Fibroblast of lung (primary cell): ENCODE results near the gene VWC2L. TPM values are rescaled to one million over a fixed set of nuclear protein-coding genes. Genes with fewer than 3 reads are reported as not detected.

Experiments
- DNase-seq, 2 donors: peaks; one replicate each; pipeline versions ENCODE4 v3.0.0 to v3.0.0-alpha.2; 2010; ENCODE audit warnings: low read depth in 2 of 2
- H2AFZ ChIP-seq: 2 replicates; pipeline ENCODE4 v1.5.1; 2012; ENCODE audit warnings: low read length, control low read depth, inconsistent platforms
- H3K27ac ChIP-seq: 2 replicates; pipeline ENCODE4 v1.5.1; 2011; ENCODE audit warnings: low read length, control low read depth; ENCODE audit not compliant: insufficient read depth
- H3K27me3 ChIP-seq: 2 replicates; pipeline ENCODE4 v1.5.1; 2011; ENCODE audit warnings: mild to moderate bottlenecking, low read length; ENCODE audit not compliant: control insufficient read depth, insufficient read depth
- H3K36me3 ChIP-seq: 2 replicates; pipeline ENCODE4 v1.5.1; 2011; ENCODE audit warnings: low read length; ENCODE audit not compliant: control insufficient read depth, insufficient read depth
- H3K4me1 ChIP-seq: 2 replicates; pipeline ENCODE4 v1.5.1; 2011; ENCODE audit warnings: low read length; ENCODE audit not compliant: control insufficient read depth, insufficient read depth; ENCODE audit errors: extremely low read depth
- H3K4me2 ChIP-seq: 2 replicates; pipeline ENCODE4 v1.5.1; 2011; ENCODE audit warnings: low read length, control low read depth; ENCODE audit not compliant: insufficient read depth; ENCODE audit errors: extremely low read depth
- H3K4me3 ChIP-seq, 4 experiments: fragments of 200-600 bp in 1 of 4; sonication (generic) in 1 of 4; replicated peaks in 1 of 4; 2 replicates each; pipeline ENCODE4 v1.5.1; 2011 to 2016; ENCODE audit warnings: low read length in 4 of 4, low read depth in 3 of 4, mild to moderate bottlenecking in 3 of 4, control low read depth in 2 of 4, inconsistent platforms in 1 of 4, mixed read lengths in 1 of 4; ENCODE audit not compliant: insufficient read depth in 1 of 4; ENCODE audit errors: control extremely low read depth in 1 of 4
- H3K79me2 ChIP-seq: 2 replicates; pipeline ENCODE4 v1.5.1; 2012; ENCODE audit warnings: mild to moderate bottlenecking, low read length, inconsistent platforms; ENCODE audit not compliant: control insufficient read depth, insufficient read depth
- H3K9ac ChIP-seq: 2 replicates; pipeline ENCODE4 v1.5.1; 2011; ENCODE audit warnings: mild to moderate bottlenecking, low read length, control low read depth; ENCODE audit not compliant: insufficient read depth
- H3K9me3 ChIP-seq: 2 replicates; pipeline ENCODE4 v1.5.1; 2012; ENCODE audit warnings: low read depth, low read length; ENCODE audit not compliant: control insufficient read depth, insufficient read depth
- H4K20me1 ChIP-seq: 2 replicates; pipeline ENCODE4 v1.5.1; 2011; ENCODE audit warnings: low read length; ENCODE audit not compliant: control insufficient read depth, insufficient read depth; ENCODE audit errors: extremely low read depth
- CTCF ChIP-seq, 2 donors: IDR thresholded peaks in 1 of 2; conservative IDR thresholded peaks in 1 of 2; 1 replicate in 1 of 2; 2 replicates in 1 of 2; pipeline ENCODE4 v1.5.1; 2011 to 2012; ENCODE audit warnings: low read length in 2 of 2, control low read depth in 1 of 2, inconsistent platforms in 1 of 2, low read depth in 1 of 2, mild to moderate bottlenecking in 1 of 2
- EZH2 ChIP-seq: IDR thresholded peaks from 2 replicates; pipeline ENCODE4 v1.5.1; 2012; ENCODE audit warnings: low read length, control low read depth, mild to moderate bottlenecking; ENCODE audit errors: missing control alignments
- polyA plus RNA-seq, 2 donors: library from polyadenylated mRNA; depleted of rRNA in 1 of 2; stranded (reverse) in 1 of 2; unstranded in 1 of 2; fragments of >200 nt; gene quantifications; 2 replicates each; pipeline ENCODE4 v1.2.1, GENCODE V29; 2011 to 2012; ENCODE audit warnings: missing spikeins in 1 of 2
- total RNA-seq: library from RNA; depleted of rRNA; stranded (reverse); fragments of >200 nt; gene quantifications from 2 replicates; pipeline ENCODE4 v1.2.1, GENCODE V29; 2014

Gene VWC2L
- total and polyA plus RNA-seq, 2 donors (not counting 1 experiment from before 2014, with no cell fraction given) = not detected

GRCh38 chr2:214489702-214490101, 78.8 kb downstream of the VWC2L start:
- no peaks in the 10 kb centered on the region for H3K27me3 ChIP-seq
- no peak for DNase-seq
- H2AFZ ChIP-seq = no peak overlapping the region
- H3K4me1 ChIP-seq = no peaks in the 10 kb centered on the region
- TF ChIP-seq EZH2 (no peak), CTCF (conservative IDR thresholded peaks at IDR 0.05 in 1 of 2, IDR thresholded peaks at IDR 0.05 in 1 of 2; ENCODE audit: low read depth in 1 of 2, low read length in 2 of 2) (no peak)
- no peaks in the 10 kb centered on the region for H3K36me3 ChIP-seq
- H3K9me3 ChIP-seq = no peaks in the 10 kb centered on the region
- no peak overlapping the region for H3K27ac ChIP-seq
- no peaks in the 10 kb centered on the region for H3K79me2 ChIP-seq
- H3K9ac ChIP-seq = no peak overlapping the region
- no peaks in the 10 kb centered on the region for H4K20me1 ChIP-seq
- H3K4me2 ChIP-seq = no peak overlapping the region
- no peak overlapping the region for H3K4me3 ChIP-seq

GRCh38 chr2:214492152-214492551, 81.3 kb downstream of the VWC2L start:
- Histone ChIP-seq H2AFZ (no peak overlapping the region), H3K9me3 (no peaks in the 10 kb centered on the region), H3K27ac (no peak overlapping the region), H4K20me1 (no peaks in the 10 kb centered on the region), H3K4me3 (no peak overlapping the region), H3K27me3 (no peaks in the 10 kb centered on the region), H3K79me2 (no peaks in the 10 kb centered on the region), H3K36me3 (no peaks in the 10 kb centered on the region), H3K9ac (no peak overlapping the region), H3K4me2 (no peak overlapping the region), H3K4me1 (no peaks in the 10 kb centered on the region)
- no peak for DNase-seq
- TF ChIP-seq EZH2 = no peak
- TF ChIP-seq CTCF (conservative IDR thresholded peaks at IDR 0.05 in 1 of 2, IDR thresholded peaks at IDR 0.05 in 1 of 2; ENCODE audit: low read depth in 1 of 2, low read length in 2 of 2) = no peak

GRCh38 chr2:214492608-214493007, 81.8 kb downstream of the VWC2L start:
- no peak for DNase-seq
- H3K36me3 ChIP-seq = no peaks in the 10 kb centered on the region
- H3K27me3 ChIP-seq = no peaks in the 10 kb centered on the region

More at GRCh38 chr2:214492608-214493007, 81.8 kb downstream of the VWC2L start:
- no peaks in the 10 kb centered on the region for H4K20me1 ChIP-seq
- H3K4me1 ChIP-seq = no peaks in the 10 kb centered on the region
- TF ChIP-seq CTCF (conservative IDR thresholded peaks at IDR 0.05 in 1 of 2, IDR thresholded peaks at IDR 0.05 in 1 of 2; ENCODE audit: low read depth in 1 of 2, low read length in 2 of 2) (no peak), EZH2 (no peak)
- H3K9ac ChIP-seq = no peak overlapping the region
- no peaks in the 10 kb centered on the region for H3K79me2 ChIP-seq
- H3K4me3 ChIP-seq = no peak overlapping the region
- H3K4me2 ChIP-seq = no peak overlapping the region
- no peaks in the 10 kb centered on the region for H3K9me3 ChIP-seq
- no peak overlapping the region for H2AFZ ChIP-seq
- H3K27ac ChIP-seq = no peak overlapping the region
